Measurements from ENCODE around the gene KCNJ14.

DNA sequence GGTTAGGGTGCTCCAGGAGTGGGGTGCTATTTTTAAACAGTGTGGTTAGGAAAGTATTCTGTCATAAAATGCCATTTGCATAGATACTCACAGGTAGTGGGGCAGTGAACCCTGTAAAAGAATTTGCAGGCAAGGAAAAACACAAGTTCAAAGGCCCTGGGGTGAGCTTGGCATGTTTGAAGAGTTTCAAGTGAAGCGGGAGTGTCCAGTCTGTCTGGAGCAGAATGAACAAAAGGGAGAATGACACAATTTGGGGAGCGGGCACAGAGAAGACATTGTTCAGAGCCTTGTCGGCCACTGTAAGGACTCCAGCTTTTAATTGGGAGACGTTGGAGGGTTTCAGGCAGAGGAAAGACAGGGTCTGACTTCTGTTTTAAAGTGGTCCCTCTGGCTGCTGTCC lies 6.8 kb upstream of the KCNJ14 start:
- TF ChIP-seq, protein P1, sequence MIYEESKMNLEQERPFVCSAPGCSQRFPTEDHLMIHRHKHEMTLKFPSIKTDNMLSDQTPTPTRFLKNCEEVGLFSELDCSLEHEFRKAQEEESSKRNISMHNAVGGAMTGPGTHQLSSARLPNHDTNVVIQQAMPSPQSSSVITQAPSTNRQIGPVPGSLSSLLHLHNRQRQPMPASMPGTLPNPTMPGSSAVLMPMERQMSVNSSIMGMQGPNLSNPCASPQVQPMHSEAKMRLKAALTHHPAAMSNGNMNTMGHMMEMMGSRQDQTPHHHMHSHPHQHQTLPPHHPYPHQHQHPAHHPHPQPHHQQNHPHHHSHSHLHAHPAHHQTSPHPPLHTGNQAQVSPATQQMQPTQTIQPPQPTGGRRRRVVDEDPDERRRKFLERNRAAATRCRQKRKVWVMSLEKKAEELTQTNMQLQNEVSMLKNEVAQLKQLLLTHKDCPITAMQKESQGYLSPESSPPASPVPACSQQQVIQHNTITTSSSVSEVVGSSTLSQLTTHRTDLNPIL (CRISPR knock-in tag; IDR thresholded peaks at IDR 0.05; ENCODE audit: low read depth): no peak
- no peak for TF ChIP-seq TCF4 (CRISPR knock-in tag; IDR thresholded peaks at IDR 0.05; ENCODE audit: borderline replicate concordance)
- no peak for TF ChIP-seq ARNTL (CRISPR knock-in tag; IDR thresholded peaks at IDR 0.05; ENCODE audit: borderline replicate concordance, low read depth)
- TF ChIP-seq, protein P2, sequence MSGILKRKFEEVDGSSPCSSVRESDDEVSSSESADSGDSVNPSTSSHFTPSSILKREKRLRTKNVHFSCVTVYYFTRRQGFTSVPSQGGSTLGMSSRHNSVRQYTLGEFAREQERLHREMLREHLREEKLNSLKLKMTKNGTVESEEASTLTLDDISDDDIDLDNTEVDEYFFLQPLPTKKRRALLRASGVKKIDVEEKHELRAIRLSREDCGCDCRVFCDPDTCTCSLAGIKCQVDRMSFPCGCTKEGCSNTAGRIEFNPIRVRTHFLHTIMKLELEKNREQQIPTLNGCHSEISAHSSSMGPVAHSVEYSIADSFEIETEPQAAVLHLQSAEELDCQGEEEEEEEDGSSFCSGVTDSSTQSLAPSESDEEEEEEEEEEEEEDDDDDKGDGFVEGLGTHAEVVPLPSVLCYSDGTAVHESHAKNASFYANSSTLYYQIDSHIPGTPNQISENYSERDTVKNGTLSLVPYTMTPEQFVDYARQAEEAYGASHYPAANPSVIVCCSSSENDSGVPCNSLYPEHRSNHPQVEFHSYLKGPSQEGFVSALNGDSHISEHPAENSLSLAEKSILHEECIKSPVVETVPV (CRISPR knock-in tag; IDR thresholded peaks at IDR 0.05): no peak
- TF ChIP-seq ZNF8 (CRISPR knock-in tag; IDR thresholded peaks at IDR 0.05): no peak
- TF ChIP-seq, protein P3, sequence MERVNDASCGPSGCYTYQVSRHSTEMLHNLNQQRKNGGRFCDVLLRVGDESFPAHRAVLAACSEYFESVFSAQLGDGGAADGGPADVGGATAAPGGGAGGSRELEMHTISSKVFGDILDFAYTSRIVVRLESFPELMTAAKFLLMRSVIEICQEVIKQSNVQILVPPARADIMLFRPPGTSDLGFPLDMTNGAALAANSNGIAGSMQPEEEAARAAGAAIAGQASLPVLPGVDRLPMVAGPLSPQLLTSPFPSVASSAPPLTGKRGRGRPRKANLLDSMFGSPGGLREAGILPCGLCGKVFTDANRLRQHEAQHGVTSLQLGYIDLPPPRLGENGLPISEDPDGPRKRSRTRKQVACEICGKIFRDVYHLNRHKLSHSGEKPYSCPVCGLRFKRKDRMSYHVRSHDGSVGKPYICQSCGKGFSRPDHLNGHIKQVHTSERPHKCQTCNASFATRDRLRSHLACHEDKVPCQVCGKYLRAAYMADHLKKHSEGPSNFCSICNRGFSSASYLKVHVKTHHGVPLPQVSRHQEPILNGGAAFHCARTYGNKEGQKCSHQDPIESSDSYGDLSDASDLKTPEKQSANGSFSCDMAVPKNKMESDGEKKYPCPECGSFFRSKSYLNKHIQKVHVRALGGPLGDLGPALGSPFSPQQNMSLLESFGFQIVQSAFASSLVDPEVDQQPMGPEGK (CRISPR knock-in tag; IDR thresholded peaks at IDR 0.05; ENCODE audit: borderline replicate concordance): no peak
- no peak for TF ChIP-seq RARB (CRISPR knock-in tag; IDR thresholded peaks at IDR 0.05)
- no peak for TF ChIP-seq ZFP3 (CRISPR knock-in tag; IDR thresholded peaks at IDR 0.05)
- TF ChIP-seq, protein P4, sequence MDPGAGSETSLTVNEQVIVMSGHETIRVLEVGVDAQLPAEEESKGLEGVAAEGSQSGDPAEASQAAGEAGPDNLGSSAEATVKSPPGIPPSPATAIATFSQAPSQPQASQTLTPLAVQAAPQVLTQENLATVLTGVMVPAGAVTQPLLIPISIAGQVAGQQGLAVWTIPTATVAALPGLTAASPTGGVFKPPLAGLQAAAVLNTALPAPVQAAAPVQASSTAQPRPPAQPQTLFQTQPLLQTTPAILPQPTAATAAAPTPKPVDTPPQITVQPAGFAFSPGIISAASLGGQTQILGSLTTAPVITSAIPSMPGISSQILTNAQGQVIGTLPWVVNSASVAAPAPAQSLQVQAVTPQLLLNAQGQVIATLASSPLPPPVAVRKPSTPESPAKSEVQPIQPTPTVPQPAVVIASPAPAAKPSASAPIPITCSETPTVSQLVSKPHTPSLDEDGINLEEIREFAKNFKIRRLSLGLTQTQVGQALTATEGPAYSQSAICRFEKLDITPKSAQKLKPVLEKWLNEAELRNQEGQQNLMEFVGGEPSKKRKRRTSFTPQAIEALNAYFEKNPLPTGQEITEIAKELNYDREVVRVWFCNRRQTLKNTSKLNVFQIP (CRISPR knock-in tag; IDR thresholded peaks at IDR 0.05; ENCODE audit: borderline replicate concordance, low read depth): no peak
- TF ChIP-seq ESRRG (CRISPR knock-in tag; IDR thresholded peaks at IDR 0.05): no peak
- no peak for TF ChIP-seq PPARA (CRISPR knock-in tag; IDR thresholded peaks at IDR 0.05; ENCODE audit: borderline replicate concordance)
- no peak for TF ChIP-seq OSR1 (CRISPR knock-in tag; IDR thresholded peaks at IDR 0.05)
- TF ChIP-seq ZNF565 (CRISPR knock-in tag; conservative IDR thresholded peaks at IDR 0.05; ENCODE audit: low read depth): no peak
